Vein endothelial cell (primary cell): ENCODE measurements around the gene RPGR. TPM values are rescaled to one million over a fixed set of nuclear protein-coding genes. Genes with fewer than 3 reads are reported as not detected.

Experiments used
- small RNA-seq: library from RNA; depleted of rRNA; stranded (forward); fragments of <200 nt; gene quantifications from one replicate; pipeline ENCODE3, GENCODE V24; 2012
- total RNA-seq: library from RNA; depleted of rRNA; stranded (reverse); fragments of >200 nt; gene quantifications from 2 replicates; pipeline ENCODE4 v1.2.3, GENCODE V29; 2012

Gene RPGR
- 18.0 and 32.5 TPM in 2 replicates for total RNA-seq

DNA sequence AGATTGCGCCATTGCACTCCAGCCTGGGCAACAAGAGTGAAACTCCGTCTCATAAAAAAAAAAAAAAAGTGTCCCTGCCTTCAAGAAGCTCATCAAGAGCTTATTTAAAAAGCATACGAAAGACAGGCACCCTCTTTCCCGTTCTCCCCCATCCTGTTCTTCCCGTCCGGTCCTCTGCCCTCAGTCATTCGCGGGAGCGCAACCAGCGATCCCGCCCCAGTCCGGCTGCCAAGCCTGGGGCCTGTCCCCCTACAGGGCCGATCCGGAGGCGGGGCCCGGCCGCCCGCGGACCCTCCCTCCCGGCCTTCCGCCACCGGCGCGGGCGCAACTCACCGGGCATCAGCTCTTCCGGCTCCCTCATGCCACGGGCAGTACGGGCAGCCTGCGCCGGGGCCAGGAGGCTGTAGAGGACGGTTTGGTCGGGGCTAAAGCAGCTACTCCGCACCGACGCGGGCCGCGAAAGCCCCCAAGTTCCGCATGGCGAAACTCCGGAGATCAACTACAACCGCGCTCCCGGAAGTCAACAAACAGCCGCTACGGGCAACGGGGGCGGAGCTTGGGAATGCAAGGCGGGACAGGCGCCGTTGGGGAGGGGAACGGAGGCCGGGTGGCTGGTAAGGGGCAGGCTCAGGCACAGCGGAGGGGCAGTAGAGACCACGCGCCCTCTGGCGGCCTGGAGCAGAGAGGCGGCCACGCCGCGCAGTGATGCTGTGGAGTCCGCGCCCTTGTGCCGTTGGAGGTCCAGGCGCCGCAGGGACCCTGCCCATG is at the start of gene RPGR:
RPGR (minus strand) TSS at position 503 of the 768 bp plus-strand sequence; CDS start at position 361, 142 bp downstream.

GRCh38 chrX:38352362-38352761 is 25.1 kb upstream of the RPGR start, which contains the start of gene OTC:
OTC (plus strand) TSS chrX:38352604; CDS start chrX:38352697, 93 bp downstream.

GRCh38 chrX:38220415-38221390 is 106.6 kb downstream of the RPGR start, which contains the start of gene SRPX:
SRPX (minus strand) TSS chrX:38220871; CDS start chrX:38220792, 79 bp downstream.

Small RNAs within 50 kb of the gene (small RNA-seq; reads per million reads assigned to genes)
- gene RF00322, result not detected

Other genes starting within 250 kb of the RPGR start
- gene SRPX, start 106.6 kb downstream of the RPGR start, total RNA-seq, result 108 and 129 TPM in 2 replicates
- gene OTC, start 25.1 kb upstream of the RPGR start, total RNA-seq, result not detected in 2 replicates
- gene TSPAN7, start 234.0 kb upstream of the RPGR start, total RNA-seq, result 4.2 and 9.6 TPM in 2 replicates